Loucy (cell line): ENCODE measurements around the gene ACAP2.

Experiments
- H2AFZ ChIP-seq: fragments of 200-600 bp; sonication (generic); 2 replicates; pipeline ENCODE4 v1.6.0; 2016; ENCODE audit warnings: antibody characterized with exemption, mild to moderate bottlenecking, low read length, moderate library complexity
- H3F3A ChIP-seq: fragments of 200-600 bp; 2 replicates; pipeline ENCODE4 v1.6.0; 2016; ENCODE audit warnings: antibody characterized with exemption, low read depth, mild to moderate bottlenecking
- H3K27me3 ChIP-seq: fragments of 200-600 bp; sonication (generic); 2 replicates; pipeline ENCODE4 v1.6.1; 2014; ENCODE audit warnings: low read length, mild to moderate bottlenecking; ENCODE audit not compliant: insufficient read depth, poor library complexity, severe bottlenecking
- H3K36me3 ChIP-seq: fragments of 200-600 bp; sonication (generic); 2 replicates; pipeline ENCODE4 v1.6.1; 2016; ENCODE audit warnings: low read length; ENCODE audit not compliant: insufficient read depth
- H3K4me1 ChIP-seq: fragments of 200-600 bp; sonication (generic); 2 replicates; pipeline ENCODE4 v1.5.1; 2014; ENCODE audit warnings: low read length, mild to moderate bottlenecking; ENCODE audit not compliant: insufficient read depth, poor library complexity, severe bottlenecking
- H3K4me2 ChIP-seq: fragments of 200-600 bp; sonication (generic); 2 replicates; pipeline ENCODE4 v1.6.0; 2014; ENCODE audit warnings: antibody characterized with exemption, low read length, low read depth, mild to moderate bottlenecking; ENCODE audit not compliant: poor library complexity, severe bottlenecking
- H3K4me3 ChIP-seq: fragments of 200-600 bp; sonication (generic); 2 replicates; pipeline ENCODE4 v1.5.1; 2014; ENCODE audit warnings: low read length, mild to moderate bottlenecking, mixed read lengths; ENCODE audit not compliant: poor library complexity, severe bottlenecking
- H3K79me2 ChIP-seq: fragments of 200-600 bp; sonication (generic); 2 replicates; pipeline ENCODE4 v1.6.1; 2014; ENCODE audit warnings: low read length; ENCODE audit not compliant: insufficient read depth
- H3K9ac ChIP-seq: fragments of 200-600 bp; sonication (generic); 2 replicates; pipeline ENCODE4 v1.6.0; 2014; ENCODE audit warnings: mild to moderate bottlenecking, low read depth, low read length, moderate library complexity; ENCODE audit not compliant: poor library complexity, severe bottlenecking
- H3K9me2 ChIP-seq: fragments of 200-600 bp; sonication (generic); replicated peaks from 2 replicates; pipeline ENCODE4 v1.6.1; 2016; ENCODE audit warnings: low read depth, low read length, mixed read lengths
- H3K9me3 ChIP-seq: fragments of 200-600 bp; sonication (generic); 2 replicates; pipeline ENCODE4 v1.6.1; 2014; ENCODE audit warnings: mild to moderate bottlenecking, antibody characterized with exemption, low read length, low read depth; ENCODE audit not compliant: insufficient read depth
- H4K20me1 ChIP-seq: fragments of 200-600 bp; sonication (generic); 2 replicates; pipeline ENCODE4 v1.6.0; 2014; ENCODE audit warnings: antibody characterized with exemption, low read length, mild to moderate bottlenecking; ENCODE audit not compliant: insufficient read depth, poor library complexity, severe bottlenecking
- EZH2phosphoT487 ChIP-seq: fragments of 200-600 bp; IDR thresholded peaks from 2 replicates; pipeline ENCODE4 v1.6.1; 2018; ENCODE audit warnings: antibody characterized with exemption, mild to moderate bottlenecking, moderate library complexity, borderline replicate concordance
- TF ChIP-seq, protein P1 (sequence below): fragments of 200-600 bp; sonication (generic); conservative IDR thresholded peaks from 2 replicates; pipeline ENCODE4 v1.5.1; 2014; ENCODE audit warnings: mild to moderate bottlenecking, antibody characterized with exemption, low read length

The ACAP2 gene

DNA sequence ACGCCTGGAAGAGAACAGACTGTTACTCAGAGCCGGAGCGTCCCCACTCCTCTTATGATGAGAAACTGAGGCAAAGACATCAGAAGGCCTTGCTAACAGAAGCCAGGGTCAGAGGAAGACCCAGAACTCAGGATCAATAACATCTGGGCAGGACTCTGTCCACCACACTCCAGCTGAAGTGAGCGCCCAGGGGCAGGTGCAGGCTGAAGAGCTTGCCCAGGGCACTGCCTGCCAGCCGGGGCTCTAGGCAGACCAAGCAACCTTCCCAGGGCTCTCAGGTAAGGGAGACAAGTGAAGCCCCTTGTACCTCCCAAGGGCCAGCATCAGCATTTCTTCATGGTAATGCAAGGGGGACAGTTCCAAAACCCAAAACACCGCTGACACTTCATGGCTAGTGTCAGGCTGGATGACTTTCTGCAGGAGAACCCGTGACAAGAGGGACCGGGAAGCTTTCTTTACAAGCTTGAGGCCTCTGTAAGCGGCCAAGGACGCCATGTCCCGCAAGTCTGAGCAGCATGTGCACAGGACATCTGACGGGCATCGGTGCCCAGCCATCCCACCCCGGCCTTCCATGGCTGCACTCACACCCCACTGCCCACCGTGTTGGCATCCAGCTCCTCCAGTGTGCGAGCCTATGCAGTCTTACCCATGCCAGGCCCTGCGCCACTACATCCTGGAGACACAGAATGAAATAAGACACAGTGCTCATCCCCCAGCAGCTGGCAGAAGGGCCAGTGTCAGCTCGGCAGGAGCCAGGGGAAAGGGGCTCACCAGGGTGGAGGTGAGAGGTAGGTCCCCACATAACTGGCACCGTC, 186.0 kb downstream of the ACAP2 start:
- Histone ChIP-seq H3K27me3 (no peaks in the 10 kb centered on the region), H3K4me3 (no peak overlapping the region), H3K4me2 (peak overlapping the region; percentile 88), H3K4me1 (peaks cover 61% of the 10 kb centered on the region), H3K36me3 (no peaks in the 10 kb centered on the region), H3K79me2 (peaks cover 90% of the 10 kb centered on the region), H3K9me2 (no peaks in the 10 kb centered on the region), H3K9ac (peak overlapping the region; percentile 91), H4K20me1 (no peaks in the 10 kb centered on the region), H3K9me3 (no peaks in the 10 kb centered on the region), H3F3A (no peaks in the 10 kb centered on the region), H2AFZ (no peak overlapping the region)
- TF ChIP-seq, protein P1, sequence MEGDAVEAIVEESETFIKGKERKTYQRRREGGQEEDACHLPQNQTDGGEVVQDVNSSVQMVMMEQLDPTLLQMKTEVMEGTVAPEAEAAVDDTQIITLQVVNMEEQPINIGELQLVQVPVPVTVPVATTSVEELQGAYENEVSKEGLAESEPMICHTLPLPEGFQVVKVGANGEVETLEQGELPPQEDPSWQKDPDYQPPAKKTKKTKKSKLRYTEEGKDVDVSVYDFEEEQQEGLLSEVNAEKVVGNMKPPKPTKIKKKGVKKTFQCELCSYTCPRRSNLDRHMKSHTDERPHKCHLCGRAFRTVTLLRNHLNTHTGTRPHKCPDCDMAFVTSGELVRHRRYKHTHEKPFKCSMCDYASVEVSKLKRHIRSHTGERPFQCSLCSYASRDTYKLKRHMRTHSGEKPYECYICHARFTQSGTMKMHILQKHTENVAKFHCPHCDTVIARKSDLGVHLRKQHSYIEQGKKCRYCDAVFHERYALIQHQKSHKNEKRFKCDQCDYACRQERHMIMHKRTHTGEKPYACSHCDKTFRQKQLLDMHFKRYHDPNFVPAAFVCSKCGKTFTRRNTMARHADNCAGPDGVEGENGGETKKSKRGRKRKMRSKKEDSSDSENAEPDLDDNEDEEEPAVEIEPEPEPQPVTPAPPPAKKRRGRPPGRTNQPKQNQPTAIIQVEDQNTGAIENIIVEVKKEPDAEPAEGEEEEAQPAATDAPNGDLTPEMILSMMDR = no peak
- no peak for TF ChIP-seq EZH2phosphoT487

DNA sequence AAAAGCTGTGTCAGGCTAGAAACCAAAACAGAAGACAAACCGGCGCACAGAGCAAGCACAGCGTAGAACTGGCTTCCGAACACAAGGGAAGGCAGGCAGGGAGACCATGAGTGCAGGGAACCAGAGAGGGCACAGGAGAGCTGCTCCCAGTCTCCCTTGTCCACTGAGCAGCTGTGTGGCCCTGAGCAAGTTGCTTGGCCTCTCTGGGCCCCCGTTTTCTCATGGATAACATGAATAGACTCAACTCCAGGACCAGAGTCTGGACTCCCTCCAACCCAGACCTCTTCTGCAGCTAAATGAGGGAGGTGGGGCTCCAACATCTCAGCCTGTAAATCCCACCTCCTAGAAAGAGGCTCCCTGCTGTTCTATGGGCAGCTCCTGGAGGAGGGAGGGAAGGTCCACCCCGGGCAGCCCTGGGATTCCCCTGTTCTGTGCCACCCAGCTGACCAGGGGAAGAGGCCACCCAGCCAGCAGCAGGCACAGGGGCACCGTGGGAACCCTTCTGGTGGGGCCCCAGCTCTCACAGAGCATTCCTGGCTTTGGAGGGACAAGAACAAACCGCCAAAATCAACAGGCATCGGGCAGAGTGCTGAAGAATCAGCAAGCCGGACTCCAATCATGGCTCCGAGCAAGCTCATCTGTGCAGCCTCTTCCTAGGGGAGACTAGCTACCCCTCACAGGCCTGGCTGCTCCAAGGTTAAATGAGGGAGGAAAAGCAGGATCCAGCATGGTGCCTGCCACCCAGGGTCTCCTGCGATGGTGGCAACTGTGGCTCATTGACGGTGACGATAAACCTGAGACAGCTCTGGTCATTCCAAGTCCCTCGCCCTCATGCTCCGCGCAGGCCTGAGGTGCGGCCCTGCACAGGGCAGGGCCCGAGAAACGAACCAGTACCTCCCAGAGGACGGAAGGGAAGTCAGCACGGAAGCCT, 187.0 kb downstream of the ACAP2 start:
- no peak overlapping the region for H3K4me2 ChIP-seq
- H2AFZ ChIP-seq = no peak overlapping the region
- no peak overlapping the region for H3K4me3 ChIP-seq
- no peaks in the 10 kb centered on the region for H3K36me3 ChIP-seq
- H3K79me2 ChIP-seq = peaks cover 92% of the 10 kb centered on the region
- H3F3A ChIP-seq = no peaks in the 10 kb centered on the region
- H3K9me2 ChIP-seq = no peaks in the 10 kb centered on the region
- H4K20me1 ChIP-seq = no peaks in the 10 kb centered on the region
- peak overlapping the region; percentile 91 for H3K9ac ChIP-seq
- H3K4me1 ChIP-seq = peaks cover 67% of the 10 kb centered on the region
- no peaks in the 10 kb centered on the region for H3K27me3 ChIP-seq
- TF ChIP-seq EZH2phosphoT487 = no peak
- TF ChIP-seq, protein P1 = no peak
- no peaks in the 10 kb centered on the region for H3K9me3 ChIP-seq

DNA sequence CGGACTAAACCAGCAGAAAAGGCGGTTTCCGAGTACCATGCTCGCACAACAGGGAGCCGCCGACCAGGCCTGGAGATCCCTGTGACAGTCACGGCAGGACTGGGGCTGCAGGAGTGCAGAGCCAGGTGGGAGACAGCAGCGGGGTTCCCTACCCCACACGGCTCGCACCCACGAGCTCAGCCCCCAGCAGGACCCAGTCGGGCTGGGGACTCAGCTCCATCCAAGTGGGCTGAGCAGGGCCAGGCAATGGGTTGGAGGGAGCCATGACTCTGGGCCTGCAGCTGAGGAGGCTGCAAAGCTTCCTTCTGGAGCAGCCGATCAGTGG, 187.7 kb downstream of the ACAP2 start:
- TF ChIP-seq EZH2phosphoT487 = no peak
- TF ChIP-seq, protein P1 = no peak
- no peak overlapping the region for H2AFZ ChIP-seq

More for the DNA sequence above, 187.7 kb downstream of the ACAP2 start:
- Histone ChIP-seq H3K9ac (no peak overlapping the region), H3K9me2 (no peaks in the 10 kb centered on the region), H3K4me1 (peaks cover 65% of the 10 kb centered on the region), H3K36me3 (no peaks in the 10 kb centered on the region), H3K4me3 (no peak overlapping the region), H3K4me2 (no peak overlapping the region), H3K9me3 (no peaks in the 10 kb centered on the region), H4K20me1 (no peaks in the 10 kb centered on the region), H3F3A (no peaks in the 10 kb centered on the region), H3K79me2 (peaks cover 92% of the 10 kb centered on the region), H3K27me3 (no peaks in the 10 kb centered on the region)
